Colonic mucosa (tissue), 4 donors: Measurements from ENCODE around the gene CADPS2. TPM values are rescaled to one million over a fixed set of nuclear protein-coding genes. Genes with fewer than 3 reads are reported as not detected.

Experiments used
- DNase-seq: peaks from one replicate; pipeline ENCODE4 v3.0.0-alpha.2; 2020
- H3K27ac ChIP-seq: fragments of 200-600 bp; one replicate; pipeline ENCODE4 v1.8.0; 2021
- H3K27me3 ChIP-seq: fragments of 200-600 bp; one replicate; pipeline ENCODE4 v1.8.0; 2021
- H3K36me3 ChIP-seq: fragments of 200-600 bp; one replicate; pipeline ENCODE4 v1.8.0; 2021
- H3K4me1 ChIP-seq: fragments of 200-600 bp; one replicate; pipeline ENCODE4 v1.8.0; 2021; ENCODE audit warnings: mild to moderate bottlenecking
- H3K4me3 ChIP-seq: fragments of 200-600 bp; one replicate; pipeline ENCODE4 v1.8.0; 2021
- H3K9ac ChIP-seq, 2 donors: one replicate each; pipeline ENCODE4 v1.7.0; 2013; ENCODE audit warnings: control low read depth in 2 of 2, low read depth in 2 of 2, low read length in 2 of 2
- H3K9me3 ChIP-seq: fragments of 200-600 bp; one replicate; pipeline ENCODE4 v1.8.0; 2021
- intact Hi-C: fragments of 100-400 bp; cut with DNase I; formaldehyde crosslinking; loops from one replicate; pipeline ENCODE4 v1.14.1; 2022
- total RNA-seq, 2 donors: library from RNA; stranded (reverse); fragmentation: NEBNext Ultra II Directional in 1 of 2; extraction: Animal tissue kit (Norgen Biotek cat#: 25700) in 1 of 2; gene quantifications; one replicate each; pipeline ENCODE4 v1.2.1, GENCODE V29; 2021
- TF ChIP-seq, protein P1 (sequence below): fragments of 200-600 bp; IDR thresholded peaks from one replicate; pipeline ENCODE4 v1.8.0; 2022; ENCODE audit warnings: antibody characterized with exemption, mild to moderate bottlenecking
- donor health status: healthy.
- donor health status: DM: no; HTN: no; CAD: no.
- donor health status: DM: no; HTN: no; CAD: no.

CADPS2 gene
- total RNA-seq, 2 donors from 2014 or later = 13.6 to 15.2 TPM

DNA sequence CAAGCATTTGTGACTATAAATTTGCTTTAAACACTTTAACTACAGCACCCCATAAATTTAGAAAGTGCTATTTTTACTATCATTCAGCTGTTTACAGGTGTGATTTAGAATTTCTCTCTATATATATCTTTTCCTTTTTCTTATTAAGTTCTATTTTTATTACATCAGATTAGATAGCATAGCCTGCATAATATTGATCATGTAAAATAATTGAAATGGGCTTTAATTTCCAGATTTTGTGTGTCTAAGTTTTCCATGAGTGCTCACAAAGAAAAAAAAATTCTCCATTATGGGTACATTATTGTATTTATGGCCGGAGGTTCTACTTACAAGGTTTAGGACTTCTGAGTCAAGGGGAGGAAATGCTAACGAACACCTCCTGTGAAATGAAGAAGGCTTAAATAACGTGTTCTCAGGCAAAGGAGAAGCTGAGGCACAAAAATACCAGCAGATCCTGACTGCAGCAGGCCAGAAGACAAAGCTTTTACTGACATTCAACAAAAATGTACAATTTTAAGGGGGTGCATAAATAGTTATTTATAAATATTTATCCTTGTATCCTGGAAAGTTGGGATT lies 301.5 kb downstream of the CADPS2 start:
- no peaks in the 10 kb centered on the region for H3K4me1 ChIP-seq
- H3K27me3 ChIP-seq = no peaks in the 10 kb centered on the region
- intact Hi-C loops = no loop called here
- H3K4me3 ChIP-seq = no peak overlapping the region
- H3K9ac ChIP-seq = no peak overlapping the region
- no peak for DNase-seq
- no peaks in the 10 kb centered on the region for H3K9me3 ChIP-seq
- no peaks in the 10 kb centered on the region for H3K36me3 ChIP-seq
- no peak overlapping the region for H3K27ac ChIP-seq
- TF ChIP-seq, protein P1, sequence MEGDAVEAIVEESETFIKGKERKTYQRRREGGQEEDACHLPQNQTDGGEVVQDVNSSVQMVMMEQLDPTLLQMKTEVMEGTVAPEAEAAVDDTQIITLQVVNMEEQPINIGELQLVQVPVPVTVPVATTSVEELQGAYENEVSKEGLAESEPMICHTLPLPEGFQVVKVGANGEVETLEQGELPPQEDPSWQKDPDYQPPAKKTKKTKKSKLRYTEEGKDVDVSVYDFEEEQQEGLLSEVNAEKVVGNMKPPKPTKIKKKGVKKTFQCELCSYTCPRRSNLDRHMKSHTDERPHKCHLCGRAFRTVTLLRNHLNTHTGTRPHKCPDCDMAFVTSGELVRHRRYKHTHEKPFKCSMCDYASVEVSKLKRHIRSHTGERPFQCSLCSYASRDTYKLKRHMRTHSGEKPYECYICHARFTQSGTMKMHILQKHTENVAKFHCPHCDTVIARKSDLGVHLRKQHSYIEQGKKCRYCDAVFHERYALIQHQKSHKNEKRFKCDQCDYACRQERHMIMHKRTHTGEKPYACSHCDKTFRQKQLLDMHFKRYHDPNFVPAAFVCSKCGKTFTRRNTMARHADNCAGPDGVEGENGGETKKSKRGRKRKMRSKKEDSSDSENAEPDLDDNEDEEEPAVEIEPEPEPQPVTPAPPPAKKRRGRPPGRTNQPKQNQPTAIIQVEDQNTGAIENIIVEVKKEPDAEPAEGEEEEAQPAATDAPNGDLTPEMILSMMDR = no peak

DNA sequence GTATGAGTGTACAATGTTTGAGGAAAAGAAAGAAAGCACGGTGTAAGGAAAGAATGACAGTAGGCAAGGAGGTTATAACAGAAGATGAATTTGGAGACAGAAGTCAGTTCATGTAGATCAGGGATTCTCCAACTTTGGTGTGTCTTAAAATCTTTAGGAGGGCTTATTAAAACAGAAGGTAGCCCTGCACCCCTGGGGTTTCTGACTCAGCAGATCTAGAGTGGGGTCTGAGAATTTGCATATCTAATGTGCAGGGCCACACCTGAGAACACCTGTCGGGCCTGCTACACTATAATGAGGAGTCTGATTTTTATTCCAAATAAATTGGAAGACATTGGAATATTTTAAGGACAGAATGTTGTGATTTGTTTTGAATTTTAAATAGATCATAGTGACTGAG lies 307.9 kb downstream of the CADPS2 start:
- Histone ChIP-seq H3K27me3 (no peaks in the 10 kb centered on the region), H3K4me3 (no peak overlapping the region), H3K9ac (no peak overlapping the region), H3K36me3 (no peaks in the 10 kb centered on the region), H3K27ac (no peak overlapping the region), H3K4me1 (no peaks in the 10 kb centered on the region), H3K9me3 (no peaks in the 10 kb centered on the region)
- TF ChIP-seq, protein P1 = no peak
- intact Hi-C loops = no loop called here
- DNase-seq = no peak

DNA sequence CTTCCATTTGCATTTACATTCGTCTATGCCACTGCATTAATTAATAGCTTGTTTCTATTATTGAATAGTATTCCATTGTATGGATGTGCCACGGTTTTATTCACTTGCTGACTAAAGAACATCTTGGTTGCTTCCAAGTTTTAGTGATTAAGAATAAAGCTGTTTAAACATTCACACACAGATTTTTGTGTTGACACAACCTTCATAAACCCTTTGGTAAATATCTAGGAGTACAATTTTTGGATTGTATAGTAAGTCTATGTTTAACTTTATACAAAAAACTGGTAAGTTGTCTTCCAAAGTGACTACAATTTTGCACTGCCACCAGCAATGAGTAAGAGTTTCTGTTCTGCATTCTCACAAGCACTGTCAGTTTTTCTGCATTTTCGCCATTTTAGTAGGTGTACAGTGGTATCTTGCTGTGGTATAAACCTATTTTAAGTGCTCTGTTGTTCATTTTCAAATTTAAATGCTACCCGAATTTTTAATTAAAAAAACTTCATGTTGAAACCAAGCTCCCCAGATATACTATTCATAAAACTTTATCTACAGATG lies 308.7 kb downstream of the CADPS2 start:
- H3K9ac ChIP-seq = no peak overlapping the region

DNA sequence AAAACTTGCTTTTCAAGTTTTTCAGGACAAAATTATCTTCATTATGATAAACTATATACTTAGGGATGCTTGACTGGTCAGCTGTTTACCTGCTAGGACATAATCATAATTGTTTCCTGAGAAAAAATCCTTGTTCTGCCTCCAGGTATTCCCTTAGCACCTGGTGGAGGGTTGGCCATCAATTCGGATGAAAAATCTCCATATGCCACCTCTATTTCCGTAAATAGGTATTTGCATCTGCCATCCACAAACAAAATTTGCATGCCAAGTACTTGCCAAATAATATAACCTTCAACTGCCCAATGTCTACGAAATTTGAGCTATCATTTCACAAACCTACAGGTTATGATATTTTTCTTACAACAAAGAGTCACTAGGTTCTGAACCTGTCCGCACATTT lies 313.6 kb downstream of the CADPS2 start:
- Histone ChIP-seq H3K27ac (no peak overlapping the region), H3K9ac (no peak overlapping the region), H3K4me3 (no peak overlapping the region), H3K4me1 (no peaks in the 10 kb centered on the region), H3K9me3 (no peaks in the 10 kb centered on the region), H3K27me3 (no peaks in the 10 kb centered on the region), H3K36me3 (no peaks in the 10 kb centered on the region)
- intact Hi-C loops = no loop called here
- DNase-seq = no peak
- TF ChIP-seq, protein P1 = no peak

More for the DNA sequence above, 308.7 kb downstream of the CADPS2 start:
- Histone ChIP-seq H3K27me3 (no peaks in the 10 kb centered on the region), H3K4me3 (no peak overlapping the region), H3K36me3 (no peaks in the 10 kb centered on the region), H3K4me1 (no peaks in the 10 kb centered on the region), H3K27ac (no peak overlapping the region), H3K9me3 (no peaks in the 10 kb centered on the region)
- DNase-seq = no peak
- intact Hi-C loops = no loop called here
- TF ChIP-seq, protein P1 = no peak

DNA sequence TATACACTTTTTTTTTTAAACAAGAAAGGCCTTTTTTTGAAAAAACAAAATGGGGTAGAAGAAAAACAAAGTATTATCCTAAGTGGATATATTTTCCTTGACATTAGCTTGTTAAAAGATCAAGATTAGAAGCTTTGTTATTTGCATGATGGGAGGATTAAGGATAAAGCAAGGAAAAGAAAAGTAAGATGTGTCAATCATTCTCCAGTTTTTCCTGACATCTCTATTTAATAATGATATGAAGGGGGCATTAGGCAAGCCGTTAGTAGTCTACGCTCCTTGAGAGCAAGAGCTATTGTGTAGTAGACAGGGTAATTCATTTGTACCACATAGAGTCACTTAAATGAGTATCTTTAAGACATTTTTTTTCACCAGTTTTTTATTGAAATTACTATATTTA lies 324.9 kb downstream of the CADPS2 start:
- H3K4me3 ChIP-seq = no peak overlapping the region
- TF ChIP-seq, protein P1 = no peak
- no peak overlapping the region for H3K9ac ChIP-seq
- intact Hi-C loops = no loop called here
- no peaks in the 10 kb centered on the region for H3K36me3 ChIP-seq
- no peaks in the 10 kb centered on the region for H3K4me1 ChIP-seq
- H3K27ac ChIP-seq = no peak overlapping the region
- H3K27me3 ChIP-seq = no peaks in the 10 kb centered on the region
- H3K9me3 ChIP-seq = no peaks in the 10 kb centered on the region
- DNase-seq = no peak
